ENCODE measurements around the gene LEFTY2. TPM values are rescaled to one million over a fixed set of nuclear protein-coding genes. Genes with fewer than 3 reads are reported as not detected.

The LEFTY2 gene
- total and polyA plus RNA-seq, 9 of the 15 experiments (the other 6 are each of a cell fraction or from before 2014, with no cell fraction given), result 0.04 to 0.14 TPM; not detected in 7

GRCh38 chr1:225896937-225897549, 44.0 kb downstream of the LEFTY2 start:
- Histone ChIP-seq H3K79me2 (ENCODE audit: control insufficient read depth, insufficient read depth, low read length) (no peaks in the 10 kb centered on the region), H3K9me3 (replicated peaks; ENCODE audit: control insufficient read depth, insufficient read depth, low read depth, low read length) (no peaks in the 10 kb centered on the region), H3K4me1 (replicated peaks in 1 of 2; ENCODE audit: control insufficient read depth in 2 of 2, insufficient read depth in 2 of 2, low read length in 2 of 2) (peaks cover 15 to 20% of the 10 kb centered on the region in 2 experiments), H3K9me1 (ENCODE audit: control insufficient read depth, insufficient read depth, low read length) (no peaks in the 10 kb centered on the region), H3K9ac (ENCODE audit: insufficient read depth in 1 of 2, low read depth in 2 of 2, low read length in 2 of 2) (peak overlapping the region; percentile 1 to 74; a peak in 1 of 4 replicates), H3K36me3 (ENCODE audit: control insufficient read depth, insufficient read depth, low read length) (no peaks in the 10 kb centered on the region), H3K4me2 (ENCODE audit: insufficient read depth, low read length) (peak overlapping the region; percentile 25), H3K27ac (ENCODE audit: extremely low read depth, low read depth, low read length) (peak overlapping the region; percentile 12; the same call in 1 of the 3 replicates), H3K4me3 (no peak overlapping the region), H3K27me3 (ENCODE audit: control insufficient read depth in 2 of 2, insufficient read depth in 2 of 2, low read length in 2 of 2) (no peaks in the 10 kb centered on the region), H4K20me1 (replicated peaks; ENCODE audit: control insufficient read depth, insufficient read depth, low read length) (no peaks in the 10 kb centered on the region), H2AFZ (ENCODE audit: low read depth, low read length) (peak overlapping the region; percentile 83)
- 23% methylated on average over 7 of the region's 7 CpGs for WGBS (ENCODE audit: insufficient coverage, low coverage, missing lambda C conversion rate)
- DNase-seq (ENCODE audit: extremely low read depth in 1 of 4, low spot score in 3 of 4), result peak in 3 of 4 experiments; percentile 38 to 57 (median 44)
- TF ChIP-seq, protein P1, sequence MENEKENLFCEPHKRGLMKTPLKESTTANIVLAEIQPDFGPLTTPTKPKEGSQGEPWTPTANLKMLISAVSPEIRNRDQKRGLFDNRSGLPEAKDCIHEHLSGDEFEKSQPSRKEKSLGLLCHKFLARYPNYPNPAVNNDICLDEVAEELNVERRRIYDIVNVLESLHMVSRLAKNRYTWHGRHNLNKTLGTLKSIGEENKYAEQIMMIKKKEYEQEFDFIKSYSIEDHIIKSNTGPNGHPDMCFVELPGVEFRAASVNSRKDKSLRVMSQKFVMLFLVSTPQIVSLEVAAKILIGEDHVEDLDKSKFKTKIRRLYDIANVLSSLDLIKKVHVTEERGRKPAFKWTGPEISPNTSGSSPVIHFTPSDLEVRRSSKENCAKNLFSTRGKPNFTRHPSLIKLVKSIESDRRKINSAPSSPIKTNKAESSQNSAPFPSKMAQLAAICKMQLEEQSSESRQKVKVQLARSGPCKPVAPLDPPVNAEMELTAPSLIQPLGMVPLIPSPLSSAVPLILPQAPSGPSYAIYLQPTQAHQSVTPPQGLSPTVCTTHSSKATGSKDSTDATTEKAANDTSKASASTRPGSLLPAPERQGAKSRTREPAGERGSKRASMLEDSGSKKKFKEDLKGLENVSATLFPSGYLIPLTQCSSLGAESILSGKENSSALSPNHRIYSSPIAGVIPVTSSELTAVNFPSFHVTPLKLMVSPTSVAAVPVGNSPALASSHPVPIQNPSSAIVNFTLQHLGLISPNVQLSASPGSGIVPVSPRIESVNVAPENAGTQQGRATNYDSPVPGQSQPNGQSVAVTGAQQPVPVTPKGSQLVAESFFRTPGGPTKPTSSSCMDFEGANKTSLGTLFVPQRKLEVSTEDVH (IDR thresholded peaks at IDR 0.05; ENCODE audit: low read depth, partially characterized antibody), result no peak
- TF ChIP-seq TFAP4 (CRISPR knock-in tag; IDR thresholded peaks at IDR 0.05; ENCODE audit: borderline replicate concordance), result peak; percentile 30; the same call in 1 of the 2 replicates
- TF ChIP-seq JUND (IDR thresholded peaks at IDR 0.05; ENCODE audit: borderline replicate concordance, low read depth, low read length), result no peak
- 0 out of 3 replicates have a peak, but pooled peaks have one; percentile 23 for TF ChIP-seq JUND (tag; IDR thresholded peaks at IDR 0.05; ENCODE audit: borderline replicate concordance, low read depth, low read length)
- no peak for TF ChIP-seq THRA (IDR thresholded peaks at IDR 0.05)
- 0 out of 4 replicates have a peak, but pooled peaks of 1 of the 2 experiments have one; percentile 9 for TF ChIP-seq HDAC1 (IDR thresholded peaks at IDR 0.05)
- TF ChIP-seq, protein P2, sequence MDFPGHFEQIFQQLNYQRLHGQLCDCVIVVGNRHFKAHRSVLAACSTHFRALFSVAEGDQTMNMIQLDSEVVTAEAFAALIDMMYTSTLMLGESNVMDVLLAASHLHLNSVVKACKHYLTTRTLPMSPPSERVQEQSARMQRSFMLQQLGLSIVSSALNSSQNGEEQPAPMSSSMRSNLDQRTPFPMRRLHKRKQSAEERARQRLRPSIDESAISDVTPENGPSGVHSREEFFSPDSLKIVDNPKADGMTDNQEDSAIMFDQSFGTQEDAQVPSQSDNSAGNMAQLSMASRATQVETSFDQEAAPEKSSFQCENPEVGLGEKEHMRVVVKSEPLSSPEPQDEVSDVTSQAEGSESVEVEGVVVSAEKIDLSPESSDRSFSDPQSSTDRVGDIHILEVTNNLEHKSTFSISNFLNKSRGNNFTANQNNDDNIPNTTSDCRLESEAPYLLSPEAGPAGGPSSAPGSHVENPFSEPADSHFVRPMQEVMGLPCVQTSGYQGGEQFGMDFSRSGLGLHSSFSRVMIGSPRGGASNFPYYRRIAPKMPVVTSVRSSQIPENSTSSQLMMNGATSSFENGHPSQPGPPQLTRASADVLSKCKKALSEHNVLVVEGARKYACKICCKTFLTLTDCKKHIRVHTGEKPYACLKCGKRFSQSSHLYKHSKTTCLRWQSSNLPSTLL (IDR thresholded peaks at IDR 0.05), result no peak
- peak; percentile 59; the same call in 1 of the 2 replicates for TF ChIP-seq ZEB2 (IDR thresholded peaks at IDR 0.05)
- TF ChIP-seq MTA3 (IDR thresholded peaks at IDR 0.05; ENCODE audit: borderline replicate concordance), result no peak
- TF ChIP-seq SPI1 (IDR thresholded peaks at IDR 0.05; ENCODE audit: borderline replicate concordance, low read depth, low read length), result peak; percentile 72
- no peak for TF ChIP-seq ZNF232 (CRISPR knock-in tag; IDR thresholded peaks at IDR 0.05)
- peak; percentile 73 for TF ChIP-seq PKNOX1 (IDR thresholded peaks at IDR 0.05)
- in situ Hi-C loops (cut with MboI) (no loop called here), intact Hi-C loops (cut with micrococcal nuclease) (no loop called here)
- POLR2A ChIA-PET, result interaction anchor here (0.6 to 1.7 kb wide), 3 partner anchors 14 to 120 kb away, joined by 3 to 16 read pairs (median 3); partner anchors contain the start of gene TMEM63A
- peak; percentile 74 for ATAC-seq
- BruUV-seq (replicated peaks), result no TSS peak
- CTCF ChIA-PET (ENCODE audit: low intra/inter-chr PET ratio), result no interaction called here
- FAIRE-seq, result peak; percentile 6
